Skeletal muscle satellite cell (primary cell): ENCODE measurements around the gene GATB.

Experiments
- H3K27me3 ChIP-seq: 2 replicates; pipeline ENCODE4 v1.7.0; 2013; ENCODE audit warnings: low read length; ENCODE audit not compliant: control insufficient read depth, insufficient read depth
- H3K36me3 ChIP-seq: 2 replicates; pipeline ENCODE4 v1.7.0; 2013; ENCODE audit warnings: mild to moderate bottlenecking, control low read depth, low read length; ENCODE audit not compliant: insufficient read depth
- H3K4me1 ChIP-seq: 2 replicates; pipeline ENCODE4 v1.7.0; 2013; ENCODE audit warnings: low read length; ENCODE audit not compliant: control insufficient read depth, insufficient read depth
- H3K4me2 ChIP-seq: 2 replicates; pipeline ENCODE4 v1.7.0; 2013; ENCODE audit warnings: mild to moderate bottlenecking, low read length
- H3K4me3 ChIP-seq: 2 replicates; pipeline ENCODE4 v1.7.0; 2013; ENCODE audit warnings: low read length
- H3K9ac ChIP-seq: 2 replicates; pipeline ENCODE4 v1.7.0; 2013; ENCODE audit warnings: mild to moderate bottlenecking, low read depth, low read length, moderate library complexity
- H3K9me3 ChIP-seq: replicated peaks from 2 replicates; pipeline ENCODE4 v1.7.0; 2013; ENCODE audit warnings: mild to moderate bottlenecking, control low read depth, low read length

GATB gene

DNA sequence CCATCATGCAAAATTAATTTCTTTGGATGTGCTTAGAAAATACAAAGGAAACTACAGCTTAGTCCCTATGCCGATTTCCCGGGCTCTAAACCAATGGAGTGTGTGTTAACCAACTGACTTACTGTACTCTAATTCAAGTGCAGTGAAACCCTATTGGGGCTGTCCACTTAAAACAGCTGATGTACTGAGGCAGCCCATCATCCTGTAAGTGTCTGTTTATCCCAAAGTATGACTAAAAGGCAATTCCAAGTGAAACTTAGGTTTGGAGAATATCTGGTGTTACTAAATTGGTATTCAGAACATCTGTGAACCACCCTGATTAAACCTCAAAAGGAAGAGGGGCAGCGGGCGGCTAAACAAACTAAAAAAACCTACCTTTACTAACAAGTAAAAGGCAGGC is 79.7 kb downstream of the GATB start:
- Histone ChIP-seq H3K4me1 (peaks cover 7% of the 10 kb centered on the region), H3K36me3 (peaks cover 8% of the 10 kb centered on the region), H3K4me2 (no peak overlapping the region), H3K9me3 (no peaks in the 10 kb centered on the region), H3K27me3 (no peaks in the 10 kb centered on the region), H3K9ac (no peak overlapping the region), H3K4me3 (no peak overlapping the region)

DNA sequence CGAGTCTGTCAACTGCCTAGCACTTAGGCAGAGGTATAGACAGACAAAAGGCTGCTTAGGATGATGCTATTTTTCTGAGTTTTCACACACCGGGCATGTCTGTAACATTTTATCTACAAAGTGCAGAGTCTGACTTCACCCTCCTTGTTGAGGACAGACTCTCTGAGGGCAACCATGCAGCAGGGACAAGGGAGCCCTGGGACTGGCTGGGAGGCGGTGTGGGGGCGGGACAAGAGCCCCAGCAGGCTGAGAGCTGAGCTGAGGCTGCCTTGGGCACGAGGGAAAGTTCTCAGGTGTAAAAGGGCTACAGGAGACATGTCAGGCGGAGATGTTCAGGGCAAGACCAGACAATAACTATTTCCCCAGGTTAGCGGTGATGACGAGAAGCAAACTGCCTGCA is 81.6 kb downstream of the GATB start:
- H3K9ac ChIP-seq, result no peak overlapping the region
- peaks cover 8% of the 10 kb centered on the region for H3K36me3 ChIP-seq

DNA sequence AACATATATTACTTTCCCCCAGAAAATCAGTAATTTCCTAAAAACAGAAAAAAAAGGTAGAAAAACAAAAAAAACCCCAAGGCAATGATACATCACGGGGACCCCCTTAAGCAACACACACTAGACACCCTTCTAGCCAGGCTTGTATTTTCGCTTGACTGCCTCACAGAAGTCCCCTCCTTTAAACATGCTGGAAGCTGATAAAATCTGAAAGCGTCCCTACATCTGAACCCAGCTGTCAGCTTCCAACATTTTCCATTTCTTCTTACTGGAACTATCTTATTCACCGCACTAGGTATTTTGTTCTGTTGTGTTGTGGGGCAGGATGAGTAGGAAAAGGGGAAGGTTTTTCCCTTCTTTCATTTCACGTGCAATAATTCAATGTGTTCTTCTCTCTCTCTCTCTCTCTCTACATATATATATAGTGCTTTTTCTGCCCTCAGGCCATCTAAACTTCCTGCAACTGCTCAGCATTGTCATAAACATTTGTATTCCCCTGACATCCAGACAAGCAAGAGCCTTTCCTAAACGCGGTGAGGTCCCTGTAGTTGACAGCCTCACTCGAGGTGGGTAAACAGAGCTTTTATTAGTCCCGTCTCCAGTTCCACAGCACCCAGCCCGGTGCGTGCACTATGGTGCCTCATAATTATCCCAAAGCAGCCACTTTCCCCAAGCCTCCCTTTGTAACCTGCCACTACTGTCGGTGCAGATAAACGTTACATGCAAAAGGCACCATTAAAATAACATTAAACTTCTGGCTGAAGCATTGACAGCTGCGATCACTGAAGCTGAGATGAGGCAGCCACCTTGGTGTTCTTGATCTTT is 82.5 kb downstream of the GATB start:
- Histone ChIP-seq H3K36me3 (peaks cover 8% of the 10 kb centered on the region), H3K27me3 (no peaks in the 10 kb centered on the region), H3K4me1 (peaks cover 14% of the 10 kb centered on the region), H3K4me2 (no peak overlapping the region), H3K9ac (no peak overlapping the region), H3K4me3 (no peak overlapping the region), H3K9me3 (no peaks in the 10 kb centered on the region)

More for the DNA sequence above, 81.6 kb downstream of the GATB start:
- Histone ChIP-seq H3K4me3 (no peak overlapping the region), H3K27me3 (no peaks in the 10 kb centered on the region), H3K4me2 (no peak overlapping the region), H3K4me1 (peaks cover 14% of the 10 kb centered on the region), H3K9me3 (no peaks in the 10 kb centered on the region)

DNA sequence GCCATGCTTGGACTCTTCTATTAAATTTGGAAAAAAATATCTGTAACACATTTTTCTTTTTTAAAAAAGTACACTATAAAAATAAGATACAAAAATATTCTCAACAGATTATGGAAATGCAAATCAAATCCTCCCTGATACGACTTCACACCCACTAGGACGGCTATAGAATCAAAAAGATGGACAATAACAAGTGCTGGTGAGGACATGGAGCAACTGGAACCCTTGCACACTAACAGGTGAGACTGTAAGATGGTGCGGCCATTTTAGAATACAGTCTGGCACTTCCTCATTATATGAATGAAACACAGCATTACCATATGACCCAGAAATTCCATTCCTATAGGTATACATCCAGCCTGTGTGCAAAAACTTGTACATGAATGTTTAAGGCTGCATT is 83.6 kb downstream of the GATB start:
- Histone ChIP-seq H3K4me3 (no peak overlapping the region), H3K4me1 (peaks cover 14% of the 10 kb centered on the region), H3K36me3 (peaks cover 6% of the 10 kb centered on the region), H3K4me2 (no peak overlapping the region), H3K9me3 (no peaks in the 10 kb centered on the region), H3K27me3 (no peaks in the 10 kb centered on the region), H3K9ac (no peak overlapping the region)

DNA sequence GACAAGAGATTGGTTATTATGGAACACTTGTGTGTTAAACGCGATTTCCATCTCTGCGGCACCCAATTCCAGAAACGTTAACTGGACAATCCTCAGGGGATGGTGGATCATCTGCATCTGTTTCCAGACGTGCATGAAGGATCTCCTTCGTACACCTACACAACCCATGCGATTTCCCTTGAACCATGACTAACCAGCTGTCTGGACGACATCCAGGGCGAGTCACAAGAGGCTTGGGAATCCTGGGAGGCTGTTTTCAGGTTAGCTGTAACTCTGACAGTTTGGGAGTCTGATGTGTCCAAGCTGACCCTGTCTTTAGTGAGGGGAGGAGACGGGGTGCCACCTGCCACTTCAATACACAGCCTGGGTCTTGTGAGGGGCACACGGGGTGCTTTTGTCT is 84.5 kb downstream of the GATB start:
- Histone ChIP-seq H3K36me3 (peaks cover 3% of the 10 kb centered on the region), H3K4me3 (no peak overlapping the region), H3K4me2 (no peak overlapping the region), H3K9me3 (no peaks in the 10 kb centered on the region), H3K4me1 (peaks cover 14% of the 10 kb centered on the region), H3K9ac (no peak overlapping the region), H3K27me3 (no peaks in the 10 kb centered on the region)

DNA sequence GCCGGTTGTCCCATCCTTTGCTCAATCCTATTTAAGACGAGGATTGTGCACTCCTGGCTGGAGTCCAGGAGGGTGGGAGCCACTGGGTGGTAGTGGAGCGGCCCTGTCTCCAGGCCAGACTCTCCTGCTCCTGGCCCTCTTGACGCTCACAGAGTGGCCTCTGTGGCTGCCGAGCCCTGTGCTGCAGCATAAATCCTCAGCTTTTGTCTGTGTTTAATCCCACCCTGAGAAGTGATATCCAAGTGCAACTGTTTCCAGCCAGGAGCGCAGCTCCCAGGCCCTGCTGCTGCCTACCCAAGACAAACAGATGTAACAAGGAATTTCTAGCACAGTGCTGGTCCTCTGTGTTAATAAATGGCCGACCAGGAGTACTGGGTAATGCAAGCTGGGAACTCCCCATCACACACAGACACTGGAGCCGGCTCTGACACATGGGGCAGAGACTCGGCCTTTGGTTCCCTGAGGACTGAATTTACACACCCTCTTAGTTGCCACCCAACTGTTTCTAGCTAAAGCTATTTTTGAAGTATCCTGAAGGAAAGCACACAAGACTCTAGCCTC is 85.3 kb downstream of the GATB start:
- H3K9me3 ChIP-seq, result no peaks in the 10 kb centered on the region
- H3K4me2 ChIP-seq, result no peak overlapping the region
- H3K36me3 ChIP-seq, result no peaks in the 10 kb centered on the region
- H3K4me1 ChIP-seq, result peaks cover 14% of the 10 kb centered on the region
- H3K27me3 ChIP-seq, result no peaks in the 10 kb centered on the region
- H3K4me3 ChIP-seq, result no peak overlapping the region
- no peak overlapping the region for H3K9ac ChIP-seq

DNA sequence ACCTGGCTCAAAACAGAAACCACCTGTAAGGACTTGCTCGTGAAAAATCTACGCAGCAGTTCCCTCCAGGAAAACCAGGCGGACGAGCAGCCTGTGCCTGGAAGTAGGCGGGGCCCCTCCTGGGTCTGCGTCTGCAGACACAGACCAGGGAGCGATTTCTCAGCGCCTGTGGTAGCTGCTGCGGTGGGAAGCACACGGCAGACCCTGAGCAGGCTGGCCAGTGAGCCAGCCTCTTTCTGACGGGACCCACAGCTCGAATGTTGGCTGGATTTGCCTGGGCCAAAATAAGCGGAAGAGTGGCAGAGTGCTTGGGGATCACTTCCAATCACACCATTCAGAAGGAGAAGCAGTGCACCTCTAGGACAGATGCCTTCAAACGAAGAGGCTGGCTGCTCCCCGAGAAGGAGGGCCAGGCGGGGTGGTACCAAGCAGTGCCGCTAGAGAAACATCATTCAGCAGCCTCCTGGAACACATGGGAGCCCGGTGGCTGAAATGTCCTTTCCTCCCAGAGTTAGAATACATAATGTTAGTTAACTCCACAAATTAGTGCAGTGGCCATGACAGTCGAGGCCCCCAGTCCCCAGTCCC is 85.9 kb downstream of the GATB start:
- H3K27me3 ChIP-seq, result no peaks in the 10 kb centered on the region
- H3K4me1 ChIP-seq, result peaks cover 14% of the 10 kb centered on the region
- no peak overlapping the region for H3K4me2 ChIP-seq
- H3K4me3 ChIP-seq, result no peak overlapping the region
- H3K36me3 ChIP-seq, result no peaks in the 10 kb centered on the region
- H3K9ac ChIP-seq, result no peak overlapping the region
- no peaks in the 10 kb centered on the region for H3K9me3 ChIP-seq

DNA sequence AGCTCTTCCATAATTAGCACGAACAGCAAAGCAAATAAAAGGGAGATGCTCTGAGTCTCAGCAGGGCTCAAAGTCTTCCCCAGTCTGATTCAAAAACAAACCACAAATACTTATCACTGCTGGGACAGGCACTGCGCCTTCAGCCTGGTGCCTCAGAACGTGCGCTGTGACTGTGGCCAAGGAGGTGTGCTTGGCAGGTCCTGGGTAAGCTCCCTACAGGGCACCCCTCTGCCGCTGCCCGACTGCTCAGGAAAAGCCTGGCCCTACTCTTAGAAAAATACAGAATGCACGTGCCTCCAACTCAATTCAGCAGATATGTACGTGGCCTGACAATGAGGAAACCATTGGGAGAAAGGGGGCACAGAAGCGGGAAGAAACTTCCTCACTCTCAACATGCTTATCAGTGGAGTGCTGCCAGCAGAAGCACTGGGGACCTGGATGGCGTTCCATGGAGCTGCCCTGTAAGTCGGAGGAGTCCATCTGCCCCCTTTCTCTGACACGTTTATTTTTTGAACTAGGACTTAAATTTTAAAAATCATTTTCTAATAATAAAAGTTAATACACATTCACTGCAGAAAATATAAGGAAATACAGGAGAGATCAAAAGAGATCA is 86.8 kb downstream of the GATB start:
- no peaks in the 10 kb centered on the region for H3K9me3 ChIP-seq
- H3K27me3 ChIP-seq, result no peaks in the 10 kb centered on the region
- H3K4me3 ChIP-seq, result no peak overlapping the region
- no peak overlapping the region for H3K4me2 ChIP-seq
- H3K4me1 ChIP-seq, result peaks cover 14% of the 10 kb centered on the region
- no peaks in the 10 kb centered on the region for H3K36me3 ChIP-seq
- H3K9ac ChIP-seq, result no peak overlapping the region

DNA sequence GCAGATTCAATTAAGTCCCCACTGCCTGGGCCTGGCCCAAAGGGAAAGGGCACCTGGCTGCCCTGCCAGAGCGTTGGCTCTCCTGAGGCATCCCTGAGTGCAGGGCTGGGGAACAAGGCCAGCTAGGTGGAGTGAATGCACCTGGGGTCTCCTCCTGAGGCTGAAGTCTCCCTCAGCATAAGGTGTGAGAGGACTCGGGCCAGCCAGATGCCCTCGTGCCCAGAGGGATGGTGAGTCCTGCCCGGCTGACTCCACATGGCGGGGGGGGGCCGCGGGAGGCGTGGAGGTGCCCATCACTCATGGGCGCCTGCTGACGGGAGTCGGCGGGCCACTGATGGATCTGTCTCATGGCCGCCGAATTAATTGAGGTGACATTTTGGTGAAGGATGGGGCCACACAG is 87.8 kb downstream of the GATB start:
- Histone ChIP-seq H3K9ac (no peak overlapping the region), H3K4me2 (no peak overlapping the region)

DNA sequence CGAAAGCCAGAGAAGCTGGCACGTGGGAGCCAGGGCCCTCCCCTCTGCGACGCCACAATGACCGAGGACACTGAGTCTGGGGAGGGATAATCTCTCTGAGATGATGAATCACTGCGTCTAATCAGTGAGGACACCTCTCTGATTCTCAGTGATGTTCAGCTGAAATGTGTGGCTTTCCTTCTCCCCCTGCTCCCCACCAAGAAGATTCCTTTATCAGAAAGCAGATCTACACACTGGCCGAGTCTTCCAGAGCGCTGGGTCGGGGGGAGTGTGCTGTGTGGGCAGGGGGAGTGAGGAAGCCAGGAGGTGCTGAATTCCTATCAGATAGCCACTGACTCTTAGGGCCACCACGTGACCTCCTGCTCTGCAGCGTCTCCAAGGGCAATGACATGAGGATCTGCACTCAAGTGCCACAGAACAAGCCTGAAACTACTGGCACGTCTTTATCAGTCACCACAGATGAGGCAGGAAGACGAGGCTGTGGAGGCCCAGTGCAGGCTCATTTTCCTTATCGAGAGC is 89.2 kb downstream of the GATB start:
- H3K9ac ChIP-seq, result no peak overlapping the region
- H3K9me3 ChIP-seq, result no peaks in the 10 kb centered on the region
- H3K4me2 ChIP-seq, result no peak overlapping the region
- H3K4me3 ChIP-seq, result no peak overlapping the region
- peaks cover 12% of the 10 kb centered on the region for H3K4me1 ChIP-seq
- H3K36me3 ChIP-seq, result no peaks in the 10 kb centered on the region
- H3K27me3 ChIP-seq, result no peaks in the 10 kb centered on the region

More for the DNA sequence above, 87.8 kb downstream of the GATB start:
- no peak overlapping the region for H3K4me3 ChIP-seq
- no peaks in the 10 kb centered on the region for H3K9me3 ChIP-seq
- no peaks in the 10 kb centered on the region for H3K36me3 ChIP-seq
- no peaks in the 10 kb centered on the region for H3K27me3 ChIP-seq
- H3K4me1 ChIP-seq, result peaks cover 14% of the 10 kb centered on the region

DNA sequence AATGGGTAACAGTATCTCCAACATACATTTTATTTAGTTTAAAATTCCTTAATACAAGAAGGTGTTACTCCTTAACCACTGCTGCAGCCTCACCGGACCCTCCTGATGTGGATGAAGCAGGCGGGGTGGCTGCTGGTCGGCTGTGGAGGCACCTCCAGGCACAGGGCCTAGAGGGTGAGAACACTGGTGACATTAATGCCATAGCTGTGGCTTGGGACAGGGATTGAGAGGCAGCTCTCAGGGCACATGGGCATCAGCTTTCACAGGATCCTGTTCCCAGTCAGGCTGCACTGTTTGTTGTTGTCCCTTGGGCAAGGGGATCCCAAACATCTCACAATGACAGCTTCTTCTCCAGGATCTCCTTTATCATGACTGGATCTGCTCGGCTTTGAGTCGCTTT is 90.0 kb downstream of the GATB start:
- Histone ChIP-seq H3K36me3 (no peaks in the 10 kb centered on the region), H3K4me3 (no peak overlapping the region), H3K4me1 (peaks cover 5% of the 10 kb centered on the region), H3K27me3 (no peaks in the 10 kb centered on the region), H3K4me2 (no peak overlapping the region), H3K9me3 (no peaks in the 10 kb centered on the region), H3K9ac (no peak overlapping the region)
